Articular chondrocyte of knee joint (primary cell): ENCODE measurements around the gene CTBP2. TPM values are rescaled to one million over a fixed set of nuclear protein-coding genes. Genes with fewer than 3 reads are reported as not detected.

Experiments
- small RNA-seq: library from RNA; depleted of rRNA; stranded (forward); fragments of <200 nt; gene quantifications from one replicate; pipeline ENCODE3, GENCODE V24; 2012
- total RNA-seq: library from RNA; depleted of rRNA; stranded (reverse); fragments of >200 nt; gene quantifications from 2 replicates; pipeline ENCODE4 v1.2.3, GENCODE V29; 2012

CTBP2 gene
- total RNA-seq: 46.5 and 49.1 TPM in 2 replicates

GRCh38 chr10:125159932-125160855, at the start of gene CTBP2:
TSS of gene CTBP2 (minus strand) at chr10:125160563.

GRCh38 chr10:124941823-124942222, 218.5 kb downstream of the CTBP2 start, which contains the start of gene ZRANB1:
TSS of gene ZRANB1 (plus strand) at chr10:124942123. CDS start at chr10:124942494, 371 bp downstream.

Small RNA genes lying within 50 kb of the gene (small RNA-seq; reads per million reads assigned to genes)
- gene MIR4296 (not detected), gene MRPS21P6 (not detected)

Other genes starting within 250 kb of the CTBP2 start
- 40.2 and 54.4 TPM in 2 replicates for gene ZRANB1, start 218.4 kb downstream of the CTBP2 start, total RNA-seq